Measurements from ENCODE around the gene ACSS3.
A peak's percentile ranks its signal among the peaks of the same experiment; 100 is the strongest.

ACSS3 gene

DNA sequence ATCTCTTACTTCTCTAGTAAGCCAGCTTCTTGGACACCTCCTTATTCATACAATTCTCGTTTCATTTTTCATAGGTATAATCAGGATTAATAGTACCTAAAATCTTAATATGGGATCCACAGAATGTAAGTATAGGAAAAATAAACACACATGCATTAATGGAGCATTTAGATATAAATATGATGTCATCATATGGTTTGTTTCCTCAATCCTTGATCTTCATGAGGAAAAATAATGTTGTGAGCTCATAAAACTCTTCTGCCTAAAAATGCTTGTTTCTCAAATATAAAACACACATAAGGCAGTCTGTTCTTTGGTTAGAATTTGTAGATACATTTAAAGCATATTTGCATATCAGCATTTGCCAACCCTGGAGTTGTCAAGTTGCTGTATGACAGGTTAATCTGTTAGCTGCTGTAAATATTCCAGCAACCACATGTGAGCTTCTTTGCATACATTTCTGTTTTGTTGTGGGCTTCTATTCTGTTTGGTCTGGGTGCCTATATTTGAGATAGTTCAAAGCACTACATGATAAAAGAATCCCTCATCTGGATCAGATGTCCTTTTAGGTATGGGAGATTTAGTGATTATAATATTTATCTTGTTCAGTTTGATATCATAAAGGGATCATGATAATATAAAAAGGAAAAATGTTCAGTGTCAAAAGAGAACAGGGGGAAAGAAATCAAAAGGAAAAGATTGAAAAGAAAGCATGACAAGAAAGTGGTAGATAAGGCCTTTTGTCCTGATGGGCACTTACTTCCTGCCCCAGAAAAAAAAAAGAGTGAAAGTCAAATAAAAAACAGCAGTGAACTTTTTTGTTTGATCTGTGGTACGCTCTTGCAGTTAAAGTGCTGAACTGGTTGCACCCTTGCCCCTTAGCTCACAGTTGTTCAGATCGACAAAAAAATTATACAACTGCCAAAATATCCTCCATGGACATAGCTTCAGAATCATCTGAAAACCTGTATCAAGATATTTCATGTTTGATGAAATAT lies 68.6 kb downstream of the ACSS3 start:
- H3K4me3 ChIP-seq: no peak overlapping the region
- no peak for DNase-seq (ENCODE audit: low spot score)
- no peak overlapping the region for H3K27ac ChIP-seq
- TF ChIP-seq, protein P1, sequence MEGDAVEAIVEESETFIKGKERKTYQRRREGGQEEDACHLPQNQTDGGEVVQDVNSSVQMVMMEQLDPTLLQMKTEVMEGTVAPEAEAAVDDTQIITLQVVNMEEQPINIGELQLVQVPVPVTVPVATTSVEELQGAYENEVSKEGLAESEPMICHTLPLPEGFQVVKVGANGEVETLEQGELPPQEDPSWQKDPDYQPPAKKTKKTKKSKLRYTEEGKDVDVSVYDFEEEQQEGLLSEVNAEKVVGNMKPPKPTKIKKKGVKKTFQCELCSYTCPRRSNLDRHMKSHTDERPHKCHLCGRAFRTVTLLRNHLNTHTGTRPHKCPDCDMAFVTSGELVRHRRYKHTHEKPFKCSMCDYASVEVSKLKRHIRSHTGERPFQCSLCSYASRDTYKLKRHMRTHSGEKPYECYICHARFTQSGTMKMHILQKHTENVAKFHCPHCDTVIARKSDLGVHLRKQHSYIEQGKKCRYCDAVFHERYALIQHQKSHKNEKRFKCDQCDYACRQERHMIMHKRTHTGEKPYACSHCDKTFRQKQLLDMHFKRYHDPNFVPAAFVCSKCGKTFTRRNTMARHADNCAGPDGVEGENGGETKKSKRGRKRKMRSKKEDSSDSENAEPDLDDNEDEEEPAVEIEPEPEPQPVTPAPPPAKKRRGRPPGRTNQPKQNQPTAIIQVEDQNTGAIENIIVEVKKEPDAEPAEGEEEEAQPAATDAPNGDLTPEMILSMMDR (IDR thresholded peaks at IDR 0.05): no peak

DNA sequence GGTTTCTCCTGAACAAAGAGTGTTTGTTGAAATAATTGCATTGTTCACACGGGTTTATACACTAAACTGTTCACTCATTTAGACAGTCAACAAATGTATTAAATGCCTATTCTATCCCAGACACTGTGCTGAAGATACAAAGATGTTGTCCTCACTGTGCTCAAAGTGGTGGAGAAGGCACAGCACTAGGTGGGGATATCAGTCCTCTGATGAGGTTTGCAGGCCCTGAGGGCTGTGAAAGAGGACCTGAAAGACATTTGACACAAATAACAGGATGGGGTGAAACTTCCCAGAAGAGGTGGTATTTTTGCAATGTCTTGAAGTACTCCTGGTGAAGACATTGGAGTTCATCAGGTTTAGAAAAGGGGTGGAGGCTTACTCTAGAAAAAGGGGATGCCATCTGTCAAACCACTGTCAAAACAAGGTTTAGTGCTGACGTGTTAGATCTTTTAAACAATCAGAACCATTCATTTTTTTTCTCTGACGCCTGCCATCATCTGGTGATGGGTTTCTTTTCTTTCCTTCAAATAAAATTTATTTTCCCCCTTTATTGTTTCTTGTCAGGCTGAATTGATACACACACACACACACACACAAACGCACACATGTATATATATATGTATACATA lies 69.5 kb downstream of the ACSS3 start:
- no peak for DNase-seq (ENCODE audit: low spot score)
- TF ChIP-seq, protein P1 (IDR thresholded peaks at IDR 0.05): no peak
- H3K27ac ChIP-seq: no peak overlapping the region
- no peak overlapping the region for H3K4me3 ChIP-seq

DNA sequence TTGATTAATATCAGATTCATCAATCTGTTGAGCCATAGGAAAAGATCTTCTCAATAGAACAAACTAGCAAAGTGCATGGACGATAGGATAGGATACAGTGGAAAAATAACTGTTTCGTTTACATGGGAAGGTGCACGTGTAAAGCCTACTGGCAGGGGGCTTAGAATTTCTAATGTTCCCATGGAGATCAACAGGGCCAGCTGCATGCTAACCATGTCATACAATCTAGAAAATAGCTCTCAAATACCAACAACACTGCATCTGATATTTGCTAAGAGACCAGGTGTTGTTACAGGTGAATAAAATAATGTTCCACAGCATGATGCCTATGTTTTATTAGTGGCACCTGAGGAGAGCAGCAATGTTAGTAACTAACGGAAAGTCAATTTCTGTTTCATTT lies 72.5 kb downstream of the ACSS3 start:
- Histone ChIP-seq H3K4me3 (no peak overlapping the region), H3K27ac (no peak overlapping the region)
- DNase-seq (ENCODE audit: low spot score): no peak
- TF ChIP-seq, protein P1 (IDR thresholded peaks at IDR 0.05): no peak

DNA sequence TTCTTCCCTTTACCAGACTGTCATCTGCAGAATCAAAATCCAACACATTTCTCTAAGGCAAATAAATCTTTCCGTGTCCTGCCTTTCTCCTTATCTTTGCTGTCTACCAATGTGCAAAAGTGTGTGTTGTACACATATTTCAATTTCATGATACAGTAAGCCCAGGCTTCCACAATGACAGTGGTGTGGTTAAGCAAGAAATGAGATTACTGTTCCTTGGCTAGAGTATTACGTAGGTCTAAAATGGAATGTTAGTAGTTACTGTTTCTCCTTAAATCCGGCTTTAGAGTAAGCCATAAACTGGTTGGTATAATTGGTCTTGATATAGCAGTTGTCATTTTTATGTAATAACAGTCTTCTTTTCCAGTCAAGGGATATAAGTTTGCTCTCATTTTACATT lies 82.0 kb downstream of the ACSS3 start:
- no peak for DNase-seq (ENCODE audit: low spot score)
- no peak overlapping the region for H3K27ac ChIP-seq
- H3K4me3 ChIP-seq: no peak overlapping the region
- TF ChIP-seq, protein P1 (IDR thresholded peaks at IDR 0.05): no peak

DNA sequence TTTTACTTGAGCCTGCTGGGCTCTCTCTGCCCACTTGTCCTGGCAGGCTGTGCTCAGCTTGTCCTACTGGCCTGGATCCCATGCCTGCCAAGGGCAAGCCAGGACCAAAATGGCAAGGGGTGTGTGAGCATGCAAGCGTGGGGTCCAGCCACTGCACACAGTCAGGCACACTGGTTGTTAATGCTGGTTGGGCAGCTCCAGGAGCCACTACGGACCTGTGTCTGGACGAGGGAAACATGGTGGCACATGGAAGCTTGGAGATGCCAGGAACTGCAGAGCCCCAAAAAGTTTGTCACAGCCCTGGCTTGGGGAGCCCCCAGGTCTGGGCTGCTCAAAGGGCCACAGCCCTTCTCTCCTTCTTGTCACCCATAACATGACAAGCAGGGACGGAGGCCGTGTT lies 83.8 kb downstream of the ACSS3 start:
- no peak overlapping the region for H3K27ac ChIP-seq
- H3K4me3 ChIP-seq: no peak overlapping the region

DNA sequence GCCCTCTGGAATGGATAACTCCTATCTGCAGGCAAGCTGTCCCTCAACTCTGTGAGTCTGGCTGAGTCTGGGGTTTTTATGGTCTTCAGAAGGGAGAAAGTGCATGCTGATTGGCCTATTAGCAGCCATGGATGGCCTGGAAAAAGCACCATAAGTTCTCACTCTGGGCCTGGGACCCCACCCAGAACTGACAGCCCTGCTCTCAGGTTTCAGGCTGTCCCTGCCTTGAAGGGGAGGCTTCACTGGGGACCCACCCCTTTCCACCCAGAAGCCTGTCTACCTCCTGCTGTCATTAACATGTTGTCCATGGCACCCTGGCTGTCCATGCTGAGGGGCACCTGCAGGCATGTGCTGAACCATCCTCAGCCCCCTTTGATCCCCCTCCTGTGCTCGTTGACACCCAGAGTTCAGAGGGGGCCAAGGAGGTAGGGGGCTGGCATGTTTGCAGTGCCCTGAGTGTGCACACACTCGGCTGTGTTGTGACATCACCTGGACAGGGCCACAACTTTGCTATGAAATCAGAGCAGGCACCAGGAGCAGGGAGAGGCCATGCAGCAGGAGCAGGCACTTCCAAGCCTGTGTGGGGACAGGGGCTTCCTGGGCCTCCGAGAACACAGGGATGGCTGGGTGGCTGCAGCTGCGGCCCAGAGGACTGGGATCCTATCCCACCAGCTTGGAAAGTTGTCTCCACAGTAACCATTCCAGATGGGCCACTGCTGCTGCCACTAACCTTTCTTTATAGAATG lies 84.7 kb downstream of the ACSS3 start:
- DNase-seq (ENCODE audit: low spot score): peak; percentile 58
- no peak overlapping the region for H3K27ac ChIP-seq
- TF ChIP-seq, protein P1 (IDR thresholded peaks at IDR 0.05): no peak
- H3K4me3 ChIP-seq: no peak overlapping the region

More for the DNA sequence above, 83.8 kb downstream of the ACSS3 start:
- TF ChIP-seq, protein P1 (IDR thresholded peaks at IDR 0.05): no peak
- no peak for DNase-seq (ENCODE audit: low spot score)
